ENCODE measurements around the gene NAA38.
A peak's percentile ranks its signal among the peaks of the same experiment; 100 is the strongest.

Gene NAA38

GRCh38 chr17:7839190-7839875, 18.0 kb downstream of the NAA38 start:
- DNase-seq: no peak

GRCh38 chr17:7838090-7839075, 19.0 kb downstream of the NAA38 start:
- no peak for DNase-seq

- DNase-seq: no peak
These were observed 19.8 kb downstream of the NAA38 start for GRCh38 chr17:7837408-7838088.

GRCh38 chr17:7836596-7837407, 20.6 kb downstream of the NAA38 start:
- peak; percentile 93 for DNase-seq

GRCh38 chr17:7835814-7836595, 21.4 kb downstream of the NAA38 start:
- DNase-seq: no peak

- peak; percentile 71 for DNase-seq
These were observed 22.2 kb downstream of the NAA38 start for GRCh38 chr17:7834957-7835813.

- DNase-seq: no peak
These were observed 22.8 kb downstream of the NAA38 start for GRCh38 chr17:7834542-7834956.

- DNase-seq: no peak
These were observed 23.4 kb downstream of the NAA38 start, which contains the start of gene KDM6B for GRCh38 chr17:7833795-7834541. Gene KDM6B, plus strand, starts transcription at chr17:7834217. Its CDS starts 11,338 bp downstream, at chr17:7845555.

GRCh38 chr17:7833011-7833794, 24.2 kb downstream of the NAA38 start:
- DNase-seq: no peak

- DNase-seq: no peak
These were observed 24.9 kb downstream of the NAA38 start for GRCh38 chr17:7832431-7832830.

GRCh38 chr17:7831233-7831632, 26.1 kb downstream of the NAA38 start:
- DNase-seq: no peak

GRCh38 chr17:7830616-7831015, 26.7 kb downstream of the NAA38 start:
- no peak for DNase-seq

- DNase-seq: no peak
These were observed 32.0 kb downstream of the NAA38 start for GRCh38 chr17:7825206-7825990.

- DNase-seq: no peak
These were observed 33.1 kb downstream of the NAA38 start for GRCh38 chr17:7824021-7824924.

GRCh38 chr17:7823581-7824001, 33.8 kb downstream of the NAA38 start:
- no peak for DNase-seq

GRCh38 chr17:7822126-7822525, 35.2 kb downstream of the NAA38 start:
- DNase-seq: no peak

- no peak for DNase-seq
These were observed 37.1 kb downstream of the NAA38 start for GRCh38 chr17:7820231-7820630.
